GM12878 (cell line): Measurements from ENCODE around the gene TMEM52. TPM values are rescaled to one million over a fixed set of nuclear protein-coding genes. Genes with fewer than 3 reads are reported as not detected.

Source experiments
- ATAC-seq: fragments of 200-7000 bp; cut with Tn5 transposase; 3 replicates; pipeline ENCODE4 v1.9.1; 2020; ENCODE audit warnings: mild to moderate bottlenecking, moderate library complexity
- BruUV-seq: library from RNA; stranded (reverse); fragments of 400-500 nt; replicated peaks from 2 replicates; lab custom pipeline; 2021; lab: Mats Ljungman, UMichigan
- CTCF ChIA-PET: fragments of 300-600 bp; sonication (Branson Sonifier 250); formaldehyde crosslinking; extraction: SDS; loops from one replicate; lab custom pipeline; 2021; ENCODE audit warnings: inconsistent platforms; lab: Yijun Ruan, JAX
- POLR2A ChIA-PET: fragments of 350-600 bp; formaldehyde crosslinking; extraction: SDS; loops from one replicate; lab custom pipeline; 2021; ENCODE audit warnings: inconsistent platforms; lab: Charles Lee
- RAD21 ChIA-PET: fragments of 300-600 bp; sonication (Branson Sonifier 250); formaldehyde crosslinking; loops from one replicate; lab custom pipeline; 2023; ENCODE audit warnings: antibody characterized with exemption; ENCODE audit not compliant: unreplicated experiment; lab: Charles Lee
- SMC1A ChIA-PET: fragments of 300-600 bp; sonication (Branson Sonifier 250); formaldehyde crosslinking; loops from one replicate; lab custom pipeline; 2023; ENCODE audit not compliant: unreplicated experiment, uncharacterized antibody; lab: Charles Lee
- DNase-seq: peaks from one replicate; pipeline ENCODE4 v3.0.0-alpha.2; 2011; ENCODE audit warnings: low read depth, low spot score
- FAIRE-seq: peaks from 3 replicates; lab custom pipeline; 2011; peaks lifted over from hg19 to GRCh38; lab: Jason Lieb, UNC
- H2AFZ ChIP-seq: 2 replicates; pipeline ENCODE4 v1.6.0; 2011; ENCODE audit warnings: low read depth, low read length, control low read depth; ENCODE audit not compliant: control insufficient read depth
- H3K27ac ChIP-seq: 2 replicates; pipeline ENCODE4 v1.5.1; 2011; ENCODE audit warnings: control low read depth; ENCODE audit not compliant: control insufficient read depth, insufficient read depth
- H3K27me3 ChIP-seq, 2 experiments: replicated peaks in 1 of 2; 2 replicates each; pipeline versions ENCODE4 v1.6.0 to v1.6.1; 2011; ENCODE audit warnings: low read length in 1 of 2; ENCODE audit not compliant: control insufficient read depth in 2 of 2, insufficient read depth in 2 of 2
- H3K36me3 ChIP-seq, 2 experiments: 2 replicates each; pipeline ENCODE4 v1.5.1; 2011; ENCODE audit warnings: low read length in 1 of 2; ENCODE audit not compliant: control insufficient read depth in 2 of 2, insufficient read depth in 2 of 2
- H3K4me1 ChIP-seq: 2 replicates; pipeline ENCODE4 v1.6.1; 2011; ENCODE audit warnings: mild to moderate bottlenecking, low read length, moderate library complexity, mixed read lengths; ENCODE audit not compliant: control insufficient read depth, insufficient read depth
- H3K4me2 ChIP-seq: 2 replicates; pipeline ENCODE4 v1.6.0; 2011; ENCODE audit warnings: control low read depth; ENCODE audit not compliant: control insufficient read depth, insufficient read depth
- H3K4me3 ChIP-seq: fragments of 200-600 bp; sonication (generic); 2 replicates; pipeline ENCODE4 v1.5.1; 2016
- H3K79me2 ChIP-seq: 2 replicates; pipeline ENCODE4 v1.6.0; 2011; ENCODE audit warnings: low read length; ENCODE audit not compliant: control insufficient read depth, insufficient read depth
- H3K9ac ChIP-seq: 2 replicates; pipeline ENCODE4 v1.8.0; 2011; ENCODE audit warnings: low read length, control low read depth, mixed read lengths; ENCODE audit not compliant: control insufficient read depth, insufficient read depth
- H3K9me3 ChIP-seq: replicated peaks from 3 replicates; pipeline ENCODE4 v1.5.1; 2011; ENCODE audit warnings: mild to moderate bottlenecking, low read length; ENCODE audit not compliant: control insufficient read depth, insufficient read depth
- H4K20me1 ChIP-seq: 2 replicates; pipeline ENCODE4 v1.6.0; 2011; ENCODE audit not compliant: control insufficient read depth, insufficient read depth
- HSF1 ChIP-seq: fragments of 150-350 bp; IDR thresholded peaks from 2 replicates; pipeline ENCODE4 v1.6.1; 2014; ENCODE audit warnings: mild to moderate bottlenecking, low read depth, low read length
- KLF5 ChIP-seq: fragments of 450-650 bp; IDR thresholded peaks from 2 replicates; pipeline ENCODE4 v1.6.1; 2014; ENCODE audit warnings: mild to moderate bottlenecking; ENCODE audit not compliant: partially characterized antibody
- LARP7 ChIP-seq: fragments of 450-650 bp; IDR thresholded peaks from 2 replicates; pipeline ENCODE4 v1.6.1; 2017; ENCODE audit warnings: mild to moderate bottlenecking
- NFYA ChIP-seq: IDR thresholded peaks from 2 replicates; pipeline ENCODE4 v1.6.1; 2011; ENCODE audit warnings: low read depth, mild to moderate bottlenecking, low read length, improper control_type of control experiment, borderline replicate concordance
- RELB ChIP-seq: fragments of 450-650 bp; IDR thresholded peaks from 2 replicates; pipeline ENCODE4 v1.6.1; 2017; ENCODE audit warnings: low read depth, mild to moderate bottlenecking, moderate library complexity
- REST ChIP-seq: IDR thresholded peaks from 2 replicates; pipeline ENCODE4 v1.6.1; 2012; ENCODE audit warnings: mild to moderate bottlenecking, low read depth, low read length
- SIN3A ChIP-seq: IDR thresholded peaks from 2 replicates; pipeline ENCODE4 v1.6.1; 2012; ENCODE audit warnings: low read depth, low read length, improper control_type of control experiment
- SPI1 ChIP-seq: IDR thresholded peaks from 2 replicates; pipeline ENCODE4 v1.6.1; 2011; ENCODE audit warnings: low read depth, mild to moderate bottlenecking, low read length, moderate library complexity, borderline replicate concordance; ENCODE audit not compliant: insufficient read depth
- ZBTB11 ChIP-seq: fragments of 450-650 bp; formaldehyde crosslinking; IDR thresholded peaks from 2 replicates; pipeline ENCODE4 v1.5.0; 2022; ENCODE audit warnings: mild to moderate bottlenecking, missing genetic modification characterization
- ZNF384 ChIP-seq: IDR thresholded peaks from 2 replicates; pipeline ENCODE4 v1.6.1; 2012; ENCODE audit warnings: low read depth, mild to moderate bottlenecking, low read length, improper control_type of control experiment, borderline replicate concordance
- WGBS: methylation state at CpG from one replicate; pipeline ENCODE4 v1.1.6; 2016; ENCODE audit warnings: low lambda C conversion rate; ENCODE audit not compliant: insufficient replicate concordance, insufficient coverage; ENCODE audit errors: missing lambda C conversion rate; 5-methylcytosine and 5-hydroxymethylcytosine counted together
- in situ Hi-C: fragments of 300-500 bp; cut with MboI; formaldehyde crosslinking; loops from 9 replicates; pipeline ENCODE4 v1.14.3; 2018; ENCODE audit warnings: mixed read lengths
- intact Hi-C: fragments of 100-400 bp; cut with micrococcal nuclease; formaldehyde crosslinking; loops from one replicate; pipeline ENCODE4 v1.14.2; 2022; ENCODE audit not compliant: unreplicated experiment
- polyA plus RNA-seq, 11 experiments: library from polyadenylated mRNA; depleted of rRNA in 4 of 11; unstranded in 6 of 11; stranded (reverse) in 5 of 11; fragments of >200 nt; fragmentation: Nextera tagmentation in 4 of 11; fragmentation: Illumina TruSeq in 1 of 11; extraction: Ambion mirVana in 4 of 11; extraction: Trizol in 1 of 11; gene quantifications; 1 replicate in 1 of 11; 2 replicates in 10 of 11; pipeline versions ENCODE4 v1.2.1 to v1.2.3, GENCODE V29; 2011 to 2016; ENCODE audit warnings: inconsistent platforms in 2 of 11, missing spikeins in 2 of 11, low read depth in 1 of 11
- total RNA-seq, 4 experiments: library from RNA; depleted of rRNA in 3 of 4; stranded (reverse); fragments of >200 nt in 3 of 4; fragmentation: Illumina TruSeq in 1 of 4; extraction: Trizol in 1 of 4; gene quantifications; 2 replicates each; pipeline versions ENCODE4 v1.2.1 to v1.2.3, GENCODE V29; 2013 to 2021

The TMEM52 gene
- total and polyA plus RNA-seq, 10 of the 15 experiments (the other 5 are each of a cell fraction or from before 2014, with no cell fraction given) = 0.17 to 0.33 (median 0.24) TPM; not detected in 7

- TF ChIP-seq ZBTB11 = no peak
- no peak for TF ChIP-seq HSF1
- no peak for TF ChIP-seq NFYA
- TF ChIP-seq SIN3A = no peak
These were observed 26.8 kb upstream of the TMEM52 start (continued) for GRCh38 chr1:1945782-1946393.

GRCh38 chr1:1943834-1944570, 24.9 kb upstream of the TMEM52 start:
- no peak overlapping the region for H3K9ac ChIP-seq
- no TSS peak for BruUV-seq
- in situ Hi-C loops = no loop called here
- TF ChIP-seq SPI1 (no peak), RELB (no peak), LARP7 (no peak), REST (peak; percentile 72), ZNF384 (no peak), KLF5 (no peak)

More at GRCh38 chr1:1943834-1944570, 24.9 kb upstream of the TMEM52 start:
- DNase-seq (no peak), ATAC-seq (peak; percentile 94), FAIRE-seq (no peak)
- Histone ChIP-seq H3K27ac (no peak overlapping the region), H4K20me1 (no peaks in the 10 kb centered on the region), H3K9me3 (no peaks in the 10 kb centered on the region), H2AFZ (no peak overlapping the region), H3K4me3 (no peak overlapping the region), H3K4me2 (no peak overlapping the region), H3K27me3 (no peaks in the 10 kb centered on the region), H3K4me1 (no peaks in the 10 kb centered on the region), H3K36me3 (no peaks in the 10 kb centered on the region), H3K79me2 (no peaks in the 10 kb centered on the region)
- ChIA-PET RAD21 (no interaction called here), POLR2A (no interaction called here), CTCF (no interaction called here), SMC1A (no interaction called here)
- 24% methylated on average over 37 of the region's 37 CpGs for WGBS
- intact Hi-C loops = loop anchor here (5.0 kb wide), 1 partner anchor 103 kb away; no protein-coding TSS in a partner anchor
